GM23338 (cell line): ENCODE results near the gene POLR3F. TPM values are rescaled to one million over a fixed set of nuclear protein-coding genes. Genes with fewer than 3 reads are reported as not detected.

Experiments
- ATAC-seq: fragments of 200-7000 bp; cut with Tn5 transposase; 3 replicates; pipeline ENCODE4 v1.9.1; 2020
- DNase-seq: peaks from one replicate; pipeline ENCODE4 v3.0.0-alpha.2; 2015; ENCODE audit warnings: low spot score
- H2AFZ ChIP-seq: fragments of 200-600 bp; sonication (generic); 2 replicates; pipeline ENCODE4 v1.8.0; 2016; ENCODE audit warnings: antibody characterized with exemption, mild to moderate bottlenecking, moderate library complexity
- H3F3A ChIP-seq: fragments of 200-600 bp; sonication (generic); replicated peaks from 2 replicates; pipeline ENCODE4 v1.8.0; 2017; ENCODE audit warnings: antibody characterized with exemption, mixed run types, low read depth
- H3K27ac ChIP-seq: fragments of 200-600 bp; sonication (generic); 2 replicates; pipeline ENCODE4 v1.6.1; 2016; ENCODE audit warnings: low read depth
- H3K27me3 ChIP-seq: fragments of 200-600 bp; sonication (generic); 2 replicates; pipeline ENCODE4 v1.8.0; 2016; ENCODE audit warnings: mild to moderate bottlenecking, mixed run types, moderate library complexity; ENCODE audit not compliant: insufficient read depth
- H3K36me3 ChIP-seq: fragments of 200-600 bp; sonication (generic); 2 replicates; pipeline ENCODE4 v1.8.0; 2016; ENCODE audit warnings: mild to moderate bottlenecking; ENCODE audit not compliant: insufficient read depth
- H3K4me1 ChIP-seq: fragments of 200-600 bp; sonication (generic); 2 replicates; pipeline ENCODE4 v1.8.0; 2016; ENCODE audit warnings: mild to moderate bottlenecking, moderate library complexity; ENCODE audit not compliant: insufficient read depth
- H3K4me2 ChIP-seq: fragments of 200-600 bp; sonication (generic); 2 replicates; pipeline ENCODE4 v1.7.1; 2017; ENCODE audit warnings: mixed run types
- H3K4me3 ChIP-seq: fragments of 200-600 bp; sonication (generic); 2 replicates; pipeline ENCODE4 v1.6.1; 2016; ENCODE audit warnings: mixed run types
- H3K79me2 ChIP-seq: fragments of 200-600 bp; sonication (generic); replicated peaks from 2 replicates; pipeline ENCODE4 v1.8.0; 2017; ENCODE audit warnings: mild to moderate bottlenecking; ENCODE audit not compliant: insufficient read depth
- H3K9me2 ChIP-seq: fragments of 200-600 bp; sonication (generic); 2 replicates; pipeline ENCODE4 v1.8.0; 2017; ENCODE audit not compliant: insufficient read depth
- H4K20me1 ChIP-seq: fragments of 200-600 bp; sonication (generic); replicated peaks from 2 replicates; pipeline ENCODE4 v1.8.0; 2017; ENCODE audit warnings: mild to moderate bottlenecking; ENCODE audit not compliant: insufficient read depth
- H3K27ac Mint-ChIP-seq: 2 replicates; pipeline ENCODE4 v1.8.0; 2020; ENCODE audit warnings: inconsistent platforms, mild to moderate bottlenecking, moderate library complexity, mixed read lengths
- H3K27me3 Mint-ChIP-seq: 3 replicates; pipeline ENCODE4 v1.8.0; 2022; ENCODE audit warnings: low read depth, mild to moderate bottlenecking, moderate library complexity, mixed read lengths, inconsistent platforms; ENCODE audit not compliant: insufficient read depth, poor library complexity
- H3K36me3 Mint-ChIP-seq: 3 replicates; pipeline ENCODE4 v1.8.0; 2021; ENCODE audit warnings: low read depth, mild to moderate bottlenecking, inconsistent platforms, moderate library complexity, mixed read lengths
- H3K4me1 Mint-ChIP-seq: 3 replicates; pipeline ENCODE4 v1.8.0; 2020; ENCODE audit warnings: mild to moderate bottlenecking, inconsistent platforms, mixed read lengths
- H3K4me3 Mint-ChIP-seq: 3 replicates; pipeline ENCODE4 v1.8.0; 2021; ENCODE audit warnings: moderate library complexity, mild to moderate bottlenecking, inconsistent platforms, mixed read lengths
- H3K9me3 Mint-ChIP-seq: 3 replicates; pipeline ENCODE4 v1.8.0; 2020; ENCODE audit warnings: moderate library complexity, mild to moderate bottlenecking, inconsistent platforms, mixed read lengths
- EZH2 ChIP-seq: fragments of 200-600 bp; sonication (generic); IDR thresholded peaks from one replicate; pipeline ENCODE4 v1.8.0; 2017; ENCODE audit warnings: antibody characterized with exemption, mild to moderate bottlenecking, low read depth; ENCODE audit not compliant: unreplicated experiment
- EZH2phosphoT487 ChIP-seq: fragments of 200-600 bp; sonication (generic); IDR thresholded peaks from one replicate; pipeline ENCODE4 v1.8.1; 2018; ENCODE audit warnings: antibody characterized with exemption; ENCODE audit not compliant: unreplicated experiment
- JUNB ChIP-seq: IDR thresholded peaks from one replicate; pipeline ENCODE4 v1.6.1; 2016; ENCODE audit warnings: antibody characterized with exemption; ENCODE audit not compliant: unreplicated experiment
- NANOG ChIP-seq: IDR thresholded peaks from 2 replicates; pipeline ENCODE4 v1.6.1; 2016; ENCODE audit warnings: antibody characterized with exemption, borderline replicate concordance
- POLR2AphosphoS5 ChIP-seq: IDR thresholded peaks from 2 replicates; pipeline ENCODE4 v1.6.1; 2016; ENCODE audit warnings: antibody characterized with exemption, low read depth
- ZNF114 ChIP-seq: fragments of 250-450 bp; sonication (Bioruptor Pico); IDR thresholded peaks from 2 replicates; pipeline ENCODE4 v1.5.0; 2020; ENCODE audit warnings: mild to moderate bottlenecking, moderate library complexity
- ZNF331 ChIP-seq: fragments of 250-450 bp; sonication (Bioruptor Pico); IDR thresholded peaks from 2 replicates; pipeline ENCODE4 v1.5.0; 2020; ENCODE audit warnings: low read depth, mild to moderate bottlenecking, moderate library complexity
- polyA plus RNA-seq: library from polyadenylated mRNA; unstranded; fragments of >200 nt; fragmentation: Nextera tagmentation; extraction: Ambion mirVana; gene quantifications from 2 replicates; pipeline ENCODE4 v1.2.1, GENCODE V29; 2016
- total RNA-seq: library from RNA; depleted of rRNA; stranded (reverse); fragments of >200 nt; shearing (Covaris generic); gene quantifications from 2 replicates; pipeline ENCODE4 v1.2.3, GENCODE V29; 2014
- TF ChIP-seq, protein P1 (sequence below): IDR thresholded peaks from one replicate; pipeline ENCODE4 v1.6.1; 2018; ENCODE audit warnings: antibody characterized with exemption; ENCODE audit not compliant: unreplicated experiment
- TF ChIP-seq, protein P2 (sequence below): fragments of 250-450 bp; sonication (Bioruptor Pico); IDR thresholded peaks from 2 replicates; pipeline ENCODE4 v1.5.0; 2020; ENCODE audit warnings: mild to moderate bottlenecking, moderate library complexity
- TF ChIP-seq, protein P3 (sequence below): IDR thresholded peaks from 2 replicates; pipeline ENCODE4 v1.6.1; 2016; ENCODE audit warnings: antibody characterized with exemption

The POLR3F gene
- total and polyA plus RNA-seq, 2 experiments from 2014 or later = 11.0 to 30.6 TPM

DNA sequence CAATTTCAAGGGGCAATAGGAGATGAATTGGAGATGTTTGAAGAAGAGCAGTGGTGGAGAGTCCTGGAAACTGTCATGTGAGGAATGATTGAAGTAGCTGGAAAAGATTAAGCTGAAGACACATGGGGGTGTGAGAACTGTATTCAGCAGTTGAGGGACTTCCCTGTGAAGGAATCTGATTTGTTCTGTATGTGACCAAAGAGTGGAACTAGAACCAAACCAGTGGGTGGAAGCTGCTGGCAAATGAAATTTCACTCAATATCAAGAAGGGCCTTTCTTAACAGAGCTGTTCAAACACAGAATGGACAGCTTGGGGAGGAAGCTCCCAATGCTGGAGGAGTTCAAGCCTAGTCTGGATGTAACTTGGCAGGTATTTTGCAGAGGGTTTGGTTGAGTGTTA, 61.9 kb downstream of the POLR3F start:
- peaks cover 2% of the 10 kb centered on the region for H3K27me3 Mint-ChIP-seq
- no peak overlapping the region for H3K27ac ChIP-seq

DNA sequence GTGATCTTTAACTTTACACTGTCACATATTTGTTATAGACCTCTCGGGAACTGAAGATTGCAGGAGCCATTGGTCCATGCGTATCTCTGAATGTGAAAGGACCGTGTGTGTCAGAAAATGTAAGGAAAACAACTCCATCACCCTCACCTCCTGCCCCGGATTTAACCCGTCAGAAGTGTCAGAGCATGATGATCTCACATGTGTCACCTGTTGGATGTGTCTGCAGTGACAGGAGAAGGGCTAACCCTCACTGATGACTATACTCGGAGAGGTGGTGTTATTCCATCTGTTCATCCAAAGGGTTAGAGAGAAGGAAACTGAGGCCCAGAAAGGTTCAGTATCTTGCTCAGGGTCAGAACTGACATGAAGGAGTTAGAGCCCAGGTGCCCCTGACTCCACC, 65.4 kb downstream of the POLR3F start:
- H3K9me3 Mint-ChIP-seq = no peaks in the 10 kb centered on the region
- peaks cover under 1% of the 10 kb centered on the region for H3K27me3 Mint-ChIP-seq
- no peak for DNase-seq
- H3K4me1 Mint-ChIP-seq = no peaks in the 10 kb centered on the region
- no peak overlapping the region for H3K27ac Mint-ChIP-seq
- no peak for ATAC-seq
- H2AFZ ChIP-seq = no peak overlapping the region
- H3K4me1 ChIP-seq = no peaks in the 10 kb centered on the region
- H4K20me1 ChIP-seq = peaks cover 4% of the 10 kb centered on the region
- TF ChIP-seq EZH2 = no peak
- no peak for TF ChIP-seq EZH2phosphoT487
- TF ChIP-seq, protein P1, sequence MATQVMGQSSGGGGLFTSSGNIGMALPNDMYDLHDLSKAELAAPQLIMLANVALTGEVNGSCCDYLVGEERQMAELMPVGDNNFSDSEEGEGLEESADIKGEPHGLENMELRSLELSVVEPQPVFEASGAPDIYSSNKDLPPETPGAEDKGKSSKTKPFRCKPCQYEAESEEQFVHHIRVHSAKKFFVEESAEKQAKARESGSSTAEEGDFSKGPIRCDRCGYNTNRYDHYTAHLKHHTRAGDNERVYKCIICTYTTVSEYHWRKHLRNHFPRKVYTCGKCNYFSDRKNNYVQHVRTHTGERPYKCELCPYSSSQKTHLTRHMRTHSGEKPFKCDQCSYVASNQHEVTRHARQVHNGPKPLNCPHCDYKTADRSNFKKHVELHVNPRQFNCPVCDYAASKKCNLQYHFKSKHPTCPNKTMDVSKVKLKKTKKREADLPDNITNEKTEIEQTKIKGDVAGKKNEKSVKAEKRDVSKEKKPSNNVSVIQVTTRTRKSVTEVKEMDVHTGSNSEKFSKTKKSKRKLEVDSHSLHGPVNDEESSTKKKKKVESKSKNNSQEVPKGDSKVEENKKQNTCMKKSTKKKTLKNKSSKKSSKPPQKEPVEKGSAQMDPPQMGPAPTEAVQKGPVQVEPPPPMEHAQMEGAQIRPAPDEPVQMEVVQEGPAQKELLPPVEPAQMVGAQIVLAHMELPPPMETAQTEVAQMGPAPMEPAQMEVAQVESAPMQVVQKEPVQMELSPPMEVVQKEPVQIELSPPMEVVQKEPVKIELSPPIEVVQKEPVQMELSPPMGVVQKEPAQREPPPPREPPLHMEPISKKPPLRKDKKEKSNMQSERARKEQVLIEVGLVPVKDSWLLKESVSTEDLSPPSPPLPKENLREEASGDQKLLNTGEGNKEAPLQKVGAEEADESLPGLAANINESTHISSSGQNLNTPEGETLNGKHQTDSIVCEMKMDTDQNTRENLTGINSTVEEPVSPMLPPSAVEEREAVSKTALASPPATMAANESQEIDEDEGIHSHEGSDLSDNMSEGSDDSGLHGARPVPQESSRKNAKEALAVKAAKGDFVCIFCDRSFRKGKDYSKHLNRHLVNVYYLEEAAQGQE = no peak
- TF ChIP-seq NANOG = no peak
- no peak for TF ChIP-seq ZNF331 (CRISPR knock-in tag)
- TF ChIP-seq, protein P2, sequence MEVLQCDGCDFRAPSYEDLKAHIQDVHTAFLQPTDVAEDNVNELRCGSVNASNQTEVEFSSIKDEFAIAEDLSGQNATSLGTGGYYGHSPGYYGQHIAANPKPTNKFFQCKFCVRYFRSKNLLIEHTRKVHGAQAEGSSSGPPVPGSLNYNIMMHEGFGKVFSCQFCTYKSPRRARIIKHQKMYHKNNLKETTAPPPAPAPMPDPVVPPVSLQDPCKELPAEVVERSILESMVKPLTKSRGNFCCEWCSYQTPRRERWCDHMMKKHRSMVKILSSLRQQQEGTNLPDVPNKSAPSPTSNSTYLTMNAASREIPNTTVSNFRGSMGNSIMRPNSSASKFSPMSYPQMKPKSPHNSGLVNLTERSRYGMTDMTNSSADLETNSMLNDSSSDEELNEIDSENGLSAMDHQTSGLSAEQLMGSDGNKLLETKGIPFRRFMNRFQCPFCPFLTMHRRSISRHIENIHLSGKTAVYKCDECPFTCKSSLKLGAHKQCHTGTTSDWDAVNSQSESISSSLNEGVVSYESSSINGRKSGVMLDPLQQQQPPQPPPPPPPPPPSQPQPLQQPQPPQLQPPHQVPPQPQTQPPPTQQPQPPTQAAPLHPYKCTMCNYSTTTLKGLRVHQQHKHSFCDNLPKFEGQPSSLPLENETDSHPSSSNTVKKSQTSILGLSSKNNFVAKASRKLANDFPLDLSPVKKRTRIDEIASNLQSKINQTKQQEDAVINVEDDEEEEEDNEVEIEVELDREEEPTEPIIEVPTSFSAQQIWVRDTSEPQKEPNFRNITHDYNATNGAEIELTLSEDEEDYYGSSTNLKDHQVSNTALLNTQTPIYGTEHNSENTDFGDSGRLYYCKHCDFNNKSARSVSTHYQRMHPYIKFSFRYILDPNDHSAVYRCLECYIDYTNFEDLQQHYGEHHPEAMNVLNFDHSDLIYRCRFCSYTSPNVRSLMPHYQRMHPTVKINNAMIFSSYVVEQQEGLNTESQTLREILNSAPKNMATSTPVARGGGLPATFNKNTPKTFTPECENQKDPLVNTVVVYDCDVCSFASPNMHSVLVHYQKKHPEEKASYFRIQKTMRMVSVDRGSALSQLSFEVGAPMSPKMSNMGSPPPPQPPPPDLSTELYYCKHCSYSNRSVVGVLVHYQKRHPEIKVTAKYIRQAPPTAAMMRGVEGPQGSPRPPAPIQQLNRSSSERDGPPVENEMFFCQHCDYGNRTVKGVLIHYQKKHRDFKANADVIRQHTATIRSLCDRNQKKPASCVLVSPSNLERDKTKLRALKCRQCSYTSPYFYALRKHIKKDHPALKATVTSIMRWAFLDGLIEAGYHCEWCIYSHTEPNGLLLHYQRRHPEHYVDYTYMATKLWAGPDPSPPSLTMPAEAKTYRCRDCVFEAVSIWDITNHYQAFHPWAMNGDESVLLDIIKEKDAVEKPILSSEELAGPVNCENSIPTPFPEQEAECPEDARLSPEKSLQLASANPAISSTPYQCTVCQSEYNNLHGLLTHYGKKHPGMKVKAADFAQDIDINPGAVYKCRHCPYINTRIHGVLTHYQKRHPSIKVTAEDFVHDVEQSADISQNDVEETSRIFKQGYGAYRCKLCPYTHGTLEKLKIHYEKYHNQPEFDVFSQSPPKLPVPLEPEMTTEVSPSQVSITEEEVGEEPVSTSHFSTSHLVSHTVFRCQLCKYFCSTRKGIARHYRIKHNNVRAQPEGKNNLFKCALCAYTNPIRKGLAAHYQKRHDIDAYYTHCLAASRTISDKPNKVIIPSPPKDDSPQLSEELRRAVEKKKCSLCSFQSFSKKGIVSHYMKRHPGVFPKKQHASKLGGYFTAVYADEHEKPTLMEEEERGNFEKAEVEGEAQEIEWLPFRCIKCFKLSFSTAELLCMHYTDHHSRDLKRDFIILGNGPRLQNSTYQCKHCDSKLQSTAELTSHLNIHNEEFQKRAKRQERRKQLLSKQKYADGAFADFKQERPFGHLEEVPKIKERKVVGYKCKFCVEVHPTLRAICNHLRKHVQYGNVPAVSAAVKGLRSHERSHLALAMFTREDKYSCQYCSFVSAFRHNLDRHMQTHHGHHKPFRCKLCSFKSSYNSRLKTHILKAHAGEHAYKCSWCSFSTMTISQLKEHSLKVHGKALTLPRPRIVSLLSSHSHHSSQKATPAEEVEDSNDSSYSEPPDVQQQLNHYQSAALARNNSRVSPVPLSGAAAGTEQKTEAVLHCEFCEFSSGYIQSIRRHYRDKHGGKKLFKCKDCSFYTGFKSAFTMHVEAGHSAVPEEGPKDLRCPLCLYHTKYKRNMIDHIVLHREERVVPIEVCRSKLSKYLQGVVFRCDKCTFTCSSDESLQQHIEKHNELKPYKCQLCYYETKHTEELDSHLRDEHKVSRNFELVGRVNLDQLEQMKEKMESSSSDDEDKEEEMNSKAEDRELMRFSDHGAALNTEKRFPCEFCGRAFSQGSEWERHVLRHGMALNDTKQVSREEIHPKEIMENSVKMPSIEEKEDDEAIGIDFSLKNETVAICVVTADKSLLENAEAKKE (CRISPR knock-in tag) = no peak
- no peak for TF ChIP-seq ZNF114 (CRISPR knock-in tag)
- TF ChIP-seq JUNB = no peak
- no peak for TF ChIP-seq POLR2AphosphoS5
- TF ChIP-seq, protein P3, sequence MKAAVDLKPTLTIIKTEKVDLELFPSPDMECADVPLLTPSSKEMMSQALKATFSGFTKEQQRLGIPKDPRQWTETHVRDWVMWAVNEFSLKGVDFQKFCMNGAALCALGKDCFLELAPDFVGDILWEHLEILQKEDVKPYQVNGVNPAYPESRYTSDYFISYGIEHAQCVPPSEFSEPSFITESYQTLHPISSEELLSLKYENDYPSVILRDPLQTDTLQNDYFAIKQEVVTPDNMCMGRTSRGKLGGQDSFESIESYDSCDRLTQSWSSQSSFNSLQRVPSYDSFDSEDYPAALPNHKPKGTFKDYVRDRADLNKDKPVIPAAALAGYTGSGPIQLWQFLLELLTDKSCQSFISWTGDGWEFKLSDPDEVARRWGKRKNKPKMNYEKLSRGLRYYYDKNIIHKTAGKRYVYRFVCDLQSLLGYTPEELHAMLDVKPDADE = no peak
- no peaks in the 10 kb centered on the region for H3F3A ChIP-seq
- no peaks in the 10 kb centered on the region for H3K9me2 ChIP-seq
- no peak overlapping the region for H3K4me2 ChIP-seq
- peaks cover 49% of the 10 kb centered on the region for H3K36me3 ChIP-seq
- H3K79me2 ChIP-seq = no peaks in the 10 kb centered on the region
- no peak overlapping the region for H3K4me3 ChIP-seq
- peaks cover 89% of the 10 kb centered on the region for H3K36me3 Mint-ChIP-seq
- H3K27me3 ChIP-seq = no peaks in the 10 kb centered on the region
- H3K27ac ChIP-seq = no peak overlapping the region
- no peak overlapping the region for H3K4me3 Mint-ChIP-seq

More for the DNA sequence above, 61.9 kb downstream of the POLR3F start:
- Histone ChIP-seq H3K36me3 (peaks cover 55% of the 10 kb centered on the region), H3K4me1 (no peaks in the 10 kb centered on the region), H3F3A (0 out of 2 replicates have a peak, but pooled peaks cover 3% of the 10 kb centered on the region), H2AFZ (no peak overlapping the region), H3K27me3 (no peaks in the 10 kb centered on the region), H4K20me1 (peaks cover 8% of the 10 kb centered on the region; the same call in 1 of the 2 replicates), H3K9me2 (no peaks in the 10 kb centered on the region), H3K4me2 (no peak overlapping the region), H3K79me2 (no peaks in the 10 kb centered on the region), H3K4me3 (no peak overlapping the region)
- ATAC-seq (no peak), DNase-seq (no peak)
- TF ChIP-seq JUNB = no peak
- Mint-ChIP-seq H3K4me3 (no peak overlapping the region), H3K36me3 (peaks cover 87% of the 10 kb centered on the region), H3K4me1 (no peaks in the 10 kb centered on the region), H3K9me3 (no peaks in the 10 kb centered on the region), H3K27ac (no peak overlapping the region)
